Measurements from ENCODE around the gene SMPD4. TPM values are rescaled to one million over a fixed set of nuclear protein-coding genes. Genes with fewer than 3 reads are reported as not detected.
A peak's percentile ranks its signal among the peaks of the same experiment; 100 is the strongest.
"Not testable (repeated sequence)": the region's sequence is repeated elsewhere in the genome, so short reads cannot be mapped to it uniquely, and the experiment has no call there.

Gene SMPD4
- polyA plus RNA-seq, 1 experiment, result 29.5 TPM

DNA sequence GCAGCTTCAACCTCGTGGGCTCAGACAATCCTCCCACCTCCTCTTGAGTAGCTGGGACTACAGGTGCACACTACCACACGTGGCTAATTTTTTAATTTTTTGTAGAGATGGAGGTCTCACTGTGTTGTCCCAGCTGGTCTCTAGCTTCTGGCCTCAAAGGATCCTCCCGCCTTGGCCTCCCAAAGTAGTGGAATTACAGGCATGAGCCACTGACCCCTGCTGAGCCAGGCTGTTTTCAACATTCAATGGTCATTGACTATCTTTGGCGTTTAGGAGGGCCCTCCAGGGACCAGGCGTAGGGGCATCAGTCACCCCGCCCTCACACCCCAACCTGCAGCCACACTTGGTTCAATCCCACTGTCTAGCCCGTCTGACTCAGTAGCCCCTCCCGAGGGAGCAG is 5.9 kb upstream of the SMPD4 start:
- ChIA-PET CTCF (interaction anchor here (1.2 kb wide), 1 partner anchor 146 kb away, joined by 5 read pairs; no protein-coding TSS in a partner anchor), POLR2A (interaction anchor here (0.9 kb wide), 1 partner anchor 1299 kb away, joined by 3 read pairs; no protein-coding TSS in a partner anchor)
- TF ChIP-seq, protein P1, sequence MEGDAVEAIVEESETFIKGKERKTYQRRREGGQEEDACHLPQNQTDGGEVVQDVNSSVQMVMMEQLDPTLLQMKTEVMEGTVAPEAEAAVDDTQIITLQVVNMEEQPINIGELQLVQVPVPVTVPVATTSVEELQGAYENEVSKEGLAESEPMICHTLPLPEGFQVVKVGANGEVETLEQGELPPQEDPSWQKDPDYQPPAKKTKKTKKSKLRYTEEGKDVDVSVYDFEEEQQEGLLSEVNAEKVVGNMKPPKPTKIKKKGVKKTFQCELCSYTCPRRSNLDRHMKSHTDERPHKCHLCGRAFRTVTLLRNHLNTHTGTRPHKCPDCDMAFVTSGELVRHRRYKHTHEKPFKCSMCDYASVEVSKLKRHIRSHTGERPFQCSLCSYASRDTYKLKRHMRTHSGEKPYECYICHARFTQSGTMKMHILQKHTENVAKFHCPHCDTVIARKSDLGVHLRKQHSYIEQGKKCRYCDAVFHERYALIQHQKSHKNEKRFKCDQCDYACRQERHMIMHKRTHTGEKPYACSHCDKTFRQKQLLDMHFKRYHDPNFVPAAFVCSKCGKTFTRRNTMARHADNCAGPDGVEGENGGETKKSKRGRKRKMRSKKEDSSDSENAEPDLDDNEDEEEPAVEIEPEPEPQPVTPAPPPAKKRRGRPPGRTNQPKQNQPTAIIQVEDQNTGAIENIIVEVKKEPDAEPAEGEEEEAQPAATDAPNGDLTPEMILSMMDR (IDR thresholded peaks at IDR 0.05; ENCODE audit: low read depth, low read length), result no peak
- H3K27ac ChIP-seq (ENCODE audit: low read depth, low read length), result no peak overlapping the region
- no peak overlapping the region for H3K4me3 ChIP-seq (ENCODE audit: low read depth, low read length)
- H3K9me3 ChIP-seq (ENCODE audit: control insufficient read depth, insufficient read depth, low read length), result no peaks in the 10 kb centered on the region; the same call in 1 of the 2 replicates
- H3K27me3 ChIP-seq (ENCODE audit: control insufficient read depth, insufficient read depth, low read length), result no peaks in the 10 kb centered on the region
- DNase-seq (ENCODE audit: low read depth, low spot score), result no peak

DNA sequence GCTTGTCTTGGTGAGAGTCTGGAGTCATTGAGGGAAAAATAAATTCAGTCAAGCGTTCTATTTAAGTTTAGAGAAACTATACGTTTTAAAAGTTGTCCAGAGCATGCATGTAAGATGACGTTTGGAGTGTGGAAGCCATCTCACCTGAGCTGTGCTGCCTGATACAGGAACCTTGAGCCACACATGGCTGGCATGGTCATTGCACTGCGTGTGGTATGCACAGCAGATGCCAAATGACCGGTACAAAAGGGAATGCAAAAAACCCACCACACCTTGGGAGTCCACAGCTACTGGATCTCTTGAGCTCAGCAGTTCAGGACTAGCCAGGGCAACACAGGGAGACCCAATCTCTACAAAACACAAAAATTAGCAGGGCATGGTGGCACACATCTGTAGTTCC is 5.0 kb upstream of the SMPD4 start:
- H3K27ac ChIP-seq (ENCODE audit: low read depth, low read length), result no peak overlapping the region
- TF ChIP-seq, protein P1 (IDR thresholded peaks at IDR 0.05; ENCODE audit: low read depth, low read length), result no peak
- no peak overlapping the region for H3K4me3 ChIP-seq (ENCODE audit: low read depth, low read length)
- H3K9me3 ChIP-seq (ENCODE audit: control insufficient read depth, insufficient read depth, low read length), result no peaks in the 10 kb centered on the region; the same call in 1 of the 2 replicates
- DNase-seq (ENCODE audit: low read depth, low spot score), result no peak
- H3K27me3 ChIP-seq (ENCODE audit: control insufficient read depth, insufficient read depth, low read length), result no peaks in the 10 kb centered on the region
- ChIA-PET CTCF (interaction anchor here (1.2 kb wide), 1 partner anchor 147 kb away, joined by 5 read pairs; no protein-coding TSS in a partner anchor), POLR2A (no interaction called here)

DNA sequence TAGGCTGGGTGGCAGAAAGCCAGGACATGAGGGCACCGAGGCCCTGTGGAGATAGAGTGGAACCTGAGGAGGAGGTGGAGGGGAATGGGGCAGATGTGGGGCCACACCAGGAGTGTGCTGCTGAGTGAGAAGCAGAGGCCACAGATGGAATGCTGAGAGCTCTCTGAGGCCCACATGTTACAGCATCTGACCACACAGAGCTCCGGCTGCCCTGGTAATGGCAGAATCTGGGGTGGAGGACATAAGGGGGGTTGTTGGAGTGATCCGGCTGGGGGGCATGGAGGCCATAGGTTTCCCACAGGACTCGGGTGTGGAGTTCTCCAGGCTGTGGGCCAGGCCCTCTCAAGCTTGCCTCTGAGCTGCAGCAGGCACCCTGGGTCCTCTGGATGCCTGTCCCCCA is 4.5 kb upstream of the SMPD4 start:
- H3K27ac ChIP-seq (ENCODE audit: low read depth, low read length), result no peak overlapping the region

DNA sequence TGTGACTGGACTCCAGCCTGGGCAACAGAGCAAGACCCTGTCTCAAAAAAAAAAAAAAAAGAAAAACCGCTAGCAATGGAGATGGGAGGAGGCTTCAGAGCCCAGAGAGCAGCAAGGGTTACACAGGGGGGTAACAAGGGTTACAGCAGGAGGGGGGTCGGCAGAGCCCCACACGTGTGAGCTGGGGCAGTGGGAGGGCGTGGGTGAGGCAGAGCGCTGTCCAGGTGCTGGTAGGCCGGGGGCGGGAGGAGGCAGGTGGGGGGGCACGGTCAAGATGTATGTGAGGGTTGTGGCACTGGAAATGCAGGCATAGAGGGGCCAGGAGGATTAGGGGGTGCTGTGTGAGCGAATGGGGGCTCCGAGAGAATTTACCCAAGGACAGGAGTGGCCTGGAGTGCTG is 4.0 kb upstream of the SMPD4 start:
- TF ChIP-seq, protein P1 (IDR thresholded peaks at IDR 0.05; ENCODE audit: low read depth, low read length), result no peak
- no peaks in the 10 kb centered on the region for H3K27me3 ChIP-seq (ENCODE audit: control insufficient read depth, insufficient read depth, low read length)
- H3K9me3 ChIP-seq (ENCODE audit: control insufficient read depth, insufficient read depth, low read length), result no peaks in the 10 kb centered on the region; the same call in 1 of the 2 replicates
- ChIA-PET CTCF (no interaction called here), POLR2A (no interaction called here)
- no peak overlapping the region for H3K27ac ChIP-seq (ENCODE audit: low read depth, low read length)
- no peak for DNase-seq (ENCODE audit: low read depth, low spot score)
- H3K4me3 ChIP-seq (ENCODE audit: low read depth, low read length), result no peak overlapping the region

More for the DNA sequence above, 4.5 kb upstream of the SMPD4 start:
- Histone ChIP-seq H3K9me3 (ENCODE audit: control insufficient read depth, insufficient read depth, low read length) (no peaks in the 10 kb centered on the region; the same call in 1 of the 2 replicates), H3K4me3 (ENCODE audit: low read depth, low read length) (no peak overlapping the region), H3K27me3 (ENCODE audit: control insufficient read depth, insufficient read depth, low read length) (no peaks in the 10 kb centered on the region)
- DNase-seq (ENCODE audit: low read depth, low spot score), result no peak
- POLR2A ChIA-PET, result no interaction called here
- TF ChIP-seq, protein P1 (IDR thresholded peaks at IDR 0.05; ENCODE audit: low read depth, low read length), result no peak
- CTCF ChIA-PET, result no interaction called here

DNA sequence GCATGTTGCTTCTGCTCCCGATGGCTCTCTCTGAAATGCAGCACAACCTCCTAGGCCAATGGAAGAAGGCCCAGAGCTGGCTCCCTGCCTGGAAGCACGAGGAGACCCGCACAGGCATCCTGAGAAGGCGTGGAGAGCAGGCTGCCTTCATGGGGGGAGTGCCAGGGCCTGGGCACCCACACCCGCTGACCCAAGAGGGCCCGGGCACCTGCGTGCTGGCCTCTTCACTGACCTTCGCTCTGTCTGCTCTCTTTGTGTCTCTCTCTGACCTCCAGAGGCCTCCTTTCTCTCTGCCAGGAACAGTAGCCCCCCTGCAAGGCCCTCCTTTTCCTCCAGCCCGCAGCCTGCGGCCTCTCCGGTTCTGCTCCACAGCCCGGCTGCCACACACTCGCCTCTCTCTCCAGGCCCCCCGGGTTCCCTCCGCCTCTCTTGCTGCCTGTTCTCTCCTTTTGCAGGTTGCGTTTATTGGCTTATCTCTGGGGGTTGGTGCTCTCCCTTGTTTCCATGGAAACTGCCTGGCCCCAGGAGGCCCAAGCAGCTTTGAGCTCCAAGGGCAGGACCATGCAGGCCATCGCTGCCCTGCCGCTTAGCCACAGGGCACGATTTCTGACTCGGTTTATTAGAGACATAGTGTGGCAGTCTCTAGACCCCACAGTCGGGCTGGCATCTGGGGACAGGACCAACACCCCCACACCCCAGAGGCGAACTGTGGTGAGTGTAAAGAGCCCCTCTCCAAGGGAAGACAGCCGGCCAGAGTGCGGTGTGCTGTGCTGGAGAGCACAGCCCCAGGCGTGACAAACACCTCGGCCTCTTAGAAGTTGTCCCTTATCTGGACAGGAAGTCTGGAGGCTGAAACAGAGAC is 2.3 kb upstream of the SMPD4 start:
- no peaks in the 10 kb centered on the region; the same call in 1 of the 2 replicates for H3K9me3 ChIP-seq (ENCODE audit: control insufficient read depth, insufficient read depth, low read length)
- H3K4me3 ChIP-seq (ENCODE audit: low read depth, low read length), result peak overlapping the region; percentile 71
- POLR2A ChIA-PET, result no interaction called here
- TF ChIP-seq, protein P1 (IDR thresholded peaks at IDR 0.05; ENCODE audit: low read depth, low read length), result no peak
- H3K27me3 ChIP-seq (ENCODE audit: control insufficient read depth, insufficient read depth, low read length), result no peaks in the 10 kb centered on the region
- no peak for DNase-seq (ENCODE audit: low read depth, low spot score)
- H3K27ac ChIP-seq (ENCODE audit: low read depth, low read length), result no peak overlapping the region
- CTCF ChIA-PET, result interaction anchor here (1.0 kb wide), 1 partner anchor 150 kb away, joined by 3 read pairs; no protein-coding TSS in a partner anchor

DNA sequence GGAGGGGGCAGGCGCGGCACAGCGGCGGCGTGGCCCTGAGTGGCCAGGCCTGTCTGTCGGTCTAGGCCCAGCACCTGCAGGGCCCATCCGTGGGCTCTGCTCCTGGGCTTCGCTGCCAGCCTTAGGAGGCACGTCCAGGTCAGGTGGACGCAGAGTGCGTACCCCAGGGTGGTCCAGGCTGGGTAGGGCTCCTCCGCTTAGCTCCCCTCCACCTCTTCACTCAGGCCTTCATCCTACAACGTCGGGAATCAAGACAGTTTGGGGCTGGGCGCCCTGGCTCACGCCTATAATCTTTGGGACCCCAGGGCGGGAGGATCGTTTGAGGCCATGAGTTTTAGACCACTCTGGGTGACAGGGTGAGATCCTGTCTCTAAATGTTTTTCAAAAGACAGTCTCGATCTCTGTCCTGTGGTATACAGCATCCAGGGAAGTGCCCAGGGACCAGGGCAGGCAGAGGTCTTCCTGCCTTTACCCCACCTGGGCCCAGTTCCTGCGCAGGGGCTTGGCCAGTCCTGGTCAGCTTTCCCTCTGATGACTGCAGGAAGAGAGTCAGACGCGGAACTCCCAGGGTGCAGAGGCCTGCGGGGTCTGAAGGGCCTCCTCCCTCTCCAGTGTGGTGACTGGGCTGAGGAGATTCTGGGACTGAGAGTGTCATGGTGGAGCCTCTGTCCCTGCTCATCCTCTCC is 1.6 kb upstream of the SMPD4 start:
- H3K4me3 ChIP-seq (ENCODE audit: low read depth, low read length), result peak overlapping the region; percentile 71
- CTCF ChIA-PET, result interaction anchor here (2.1 to 3.0 kb wide), 4 partner anchors 13 to 158 kb away, joined by 10 to 35 read pairs (median 16); partner anchors contain the start of gene IMP4
- H3K27me3 ChIP-seq (ENCODE audit: control insufficient read depth, insufficient read depth, low read length); POLR2A ChIA-PET; H3K27ac ChIP-seq (ENCODE audit: low read depth, low read length); H3K9me3 ChIP-seq (ENCODE audit: control insufficient read depth, insufficient read depth, low read length); DNase-seq (ENCODE audit: low read depth, low spot score): not testable (repeated sequence)

All from AG04450 (cell line).